GM12872 (cell line): Measurements from ENCODE around the gene RAI14.

Experiments
- TF ChIP-seq, protein P1 (sequence below): IDR thresholded peaks from 3 replicates; pipeline ENCODE4 v1.5.1; 2011; ENCODE audit warnings: low read depth, mild to moderate bottlenecking, low read length, moderate library complexity; ENCODE audit not compliant: insufficient read depth

RAI14 gene

GRCh38 chr5:34813509-34813908, 157.4 kb downstream of the RAI14 start:
- TF ChIP-seq, protein P1, sequence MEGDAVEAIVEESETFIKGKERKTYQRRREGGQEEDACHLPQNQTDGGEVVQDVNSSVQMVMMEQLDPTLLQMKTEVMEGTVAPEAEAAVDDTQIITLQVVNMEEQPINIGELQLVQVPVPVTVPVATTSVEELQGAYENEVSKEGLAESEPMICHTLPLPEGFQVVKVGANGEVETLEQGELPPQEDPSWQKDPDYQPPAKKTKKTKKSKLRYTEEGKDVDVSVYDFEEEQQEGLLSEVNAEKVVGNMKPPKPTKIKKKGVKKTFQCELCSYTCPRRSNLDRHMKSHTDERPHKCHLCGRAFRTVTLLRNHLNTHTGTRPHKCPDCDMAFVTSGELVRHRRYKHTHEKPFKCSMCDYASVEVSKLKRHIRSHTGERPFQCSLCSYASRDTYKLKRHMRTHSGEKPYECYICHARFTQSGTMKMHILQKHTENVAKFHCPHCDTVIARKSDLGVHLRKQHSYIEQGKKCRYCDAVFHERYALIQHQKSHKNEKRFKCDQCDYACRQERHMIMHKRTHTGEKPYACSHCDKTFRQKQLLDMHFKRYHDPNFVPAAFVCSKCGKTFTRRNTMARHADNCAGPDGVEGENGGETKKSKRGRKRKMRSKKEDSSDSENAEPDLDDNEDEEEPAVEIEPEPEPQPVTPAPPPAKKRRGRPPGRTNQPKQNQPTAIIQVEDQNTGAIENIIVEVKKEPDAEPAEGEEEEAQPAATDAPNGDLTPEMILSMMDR, result no peak

DNA sequence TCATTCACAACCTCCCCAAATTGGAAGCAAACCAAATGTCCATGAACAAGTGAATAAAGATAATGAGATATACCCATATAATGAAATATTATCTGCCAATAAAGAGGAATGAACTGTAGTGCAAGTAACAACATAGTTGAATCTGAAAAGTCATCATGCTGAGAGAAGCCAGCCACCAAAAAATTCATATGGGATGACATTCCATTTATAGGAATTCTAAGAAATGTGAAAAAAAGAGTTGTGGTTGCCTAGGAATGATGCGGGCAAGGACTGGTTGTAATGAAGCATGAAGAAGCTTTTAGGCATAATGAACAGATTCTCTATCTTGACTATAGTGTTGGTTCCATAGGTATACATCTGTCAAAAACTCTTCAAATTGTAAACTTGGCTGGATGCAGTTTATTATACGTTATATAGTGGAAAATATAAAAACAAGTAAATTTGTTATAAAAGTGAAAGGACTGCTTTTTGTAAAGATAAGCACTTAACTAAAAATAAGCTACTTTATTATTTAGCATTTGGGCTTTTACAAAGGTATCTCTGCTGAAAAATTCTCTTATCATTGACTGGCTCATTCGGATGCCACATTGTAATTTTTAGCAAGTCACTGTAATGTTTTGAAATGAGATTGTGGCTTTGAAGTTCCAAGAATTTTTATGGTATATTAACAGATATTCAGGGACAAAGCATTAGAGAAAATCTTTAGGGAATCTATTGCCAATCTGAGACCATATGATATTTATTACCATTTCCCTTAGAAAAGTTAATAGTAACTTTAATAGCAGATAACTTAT, 161.6 kb downstream of the RAI14 start:
- TF ChIP-seq, protein P1, result no peak

GRCh38 chr5:34818717-34819116, 162.6 kb downstream of the RAI14 start:
- TF ChIP-seq, protein P1, result no peak

- TF ChIP-seq, protein P1, result no peak
Measured at GRCh38 chr5:34820593-34820992, 164.5 kb downstream of the RAI14 start.

DNA sequence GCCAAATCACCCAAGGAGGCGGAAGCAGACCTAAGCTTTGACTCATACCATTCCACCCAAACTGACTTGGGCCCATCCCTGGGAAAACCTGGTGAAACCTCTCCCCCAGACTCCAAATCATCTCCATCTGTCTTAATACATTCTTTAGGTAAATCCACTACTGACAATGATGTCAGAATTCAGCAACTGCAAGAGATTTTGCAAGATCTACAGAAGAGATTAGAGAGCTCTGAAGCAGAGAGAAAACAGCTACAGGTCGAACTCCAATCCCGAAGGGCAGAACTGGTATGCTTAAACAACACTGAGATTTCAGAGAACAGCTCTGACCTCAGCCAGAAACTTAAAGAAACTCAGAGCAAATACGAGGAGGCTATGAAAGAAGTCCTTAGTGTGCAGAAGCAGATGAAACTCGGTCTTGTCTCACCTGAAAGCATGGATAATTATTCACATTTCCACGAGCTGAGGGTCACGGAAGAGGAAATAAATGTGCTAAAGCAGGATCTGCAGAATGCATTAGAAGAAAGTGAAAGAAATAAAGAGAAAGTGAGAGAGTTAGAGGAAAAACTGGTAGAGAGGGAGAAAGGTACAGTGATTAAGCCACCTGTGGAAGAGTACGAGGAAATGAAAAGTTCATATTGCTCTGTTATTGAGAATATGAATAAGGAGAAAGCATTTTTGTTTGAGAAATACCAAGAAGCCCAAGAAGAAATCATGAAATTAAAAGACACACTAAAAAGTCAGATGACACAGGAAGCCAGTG, 167.0 kb downstream of the RAI14 start:
- TF ChIP-seq, protein P1, result no peak

DNA sequence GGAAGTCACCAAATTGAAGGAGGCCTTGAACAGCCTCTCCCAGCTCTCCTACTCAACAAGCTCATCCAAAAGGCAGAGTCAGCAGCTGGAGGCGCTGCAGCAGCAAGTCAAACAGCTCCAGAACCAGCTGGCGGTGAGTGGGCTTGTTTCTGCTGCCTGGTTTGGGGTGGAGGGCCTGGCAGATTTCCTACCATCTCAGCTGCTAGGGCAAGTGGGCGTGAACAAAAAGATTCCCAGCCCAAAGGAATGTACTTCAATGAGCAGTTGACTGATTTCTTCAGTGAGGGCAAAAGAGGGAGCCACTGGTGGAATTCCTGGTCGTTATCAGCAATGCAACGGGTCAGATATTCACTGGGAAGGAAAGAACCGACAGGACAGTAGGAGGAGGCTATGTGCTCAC, 170.2 kb downstream of the RAI14 start:
- TF ChIP-seq, protein P1, result no peak

DNA sequence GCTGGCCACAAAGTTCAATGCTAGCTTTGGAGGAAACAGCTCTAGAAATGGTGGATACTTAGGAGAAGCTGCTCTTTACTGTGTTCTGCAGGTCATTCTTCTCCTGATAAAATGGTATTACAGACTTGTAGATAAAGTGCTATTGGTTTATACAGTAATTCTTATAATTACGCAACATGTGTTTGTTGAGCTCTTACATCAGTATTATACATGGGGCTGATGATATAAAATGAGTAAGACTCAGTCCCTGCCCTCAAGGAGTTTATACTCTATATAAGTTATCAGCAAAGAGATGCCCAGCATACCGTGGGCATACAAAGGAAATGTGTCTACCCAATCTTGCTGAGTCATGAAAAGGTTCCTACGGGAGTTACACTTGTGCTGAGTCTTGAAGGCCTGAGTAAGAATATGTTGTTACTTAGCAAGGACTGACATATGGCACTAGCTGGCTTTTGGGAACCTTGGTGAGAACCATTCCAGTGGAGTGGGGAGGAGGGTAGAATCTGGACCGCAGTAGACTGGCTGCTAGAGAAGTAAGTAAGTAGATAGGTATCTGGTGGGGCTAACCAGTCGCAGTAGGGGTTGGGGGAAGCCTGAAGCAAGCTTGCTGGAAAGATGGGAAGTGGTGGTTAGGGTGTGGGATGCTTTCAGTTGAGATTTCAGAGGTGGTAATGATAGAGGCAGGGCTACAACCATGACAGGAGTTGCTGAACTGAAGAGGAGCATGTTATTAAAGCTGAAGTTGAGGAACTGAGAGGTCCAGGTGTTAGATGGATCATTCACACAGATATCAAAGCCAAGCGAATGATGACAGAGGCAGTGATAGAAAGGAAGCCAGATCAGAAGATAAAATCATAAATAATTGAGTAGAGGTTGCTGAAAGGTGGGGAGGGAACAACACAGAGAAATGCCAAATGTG, 171.7 kb downstream of the RAI14 start:
- TF ChIP-seq, protein P1, result no peak
